ENCODE measurements around the gene COL6A3. TPM values are rescaled to one million over a fixed set of nuclear protein-coding genes. Genes with fewer than 3 reads are reported as not detected.
"Not testable (repeated sequence)": the region's sequence is repeated elsewhere in the genome, so short reads cannot be mapped to it uniquely, and the experiment has no call there.

COL6A3 gene
- total RNA-seq, 1 donor from 2014 or later, result 28.7 TPM

- H3K4me1 Mint-ChIP-seq, result no peaks in the 10 kb centered on the region
- H3K4me3 Mint-ChIP-seq, result no peak overlapping the region
- DNase-seq, result no peak
- no peak overlapping the region for H3K27ac Mint-ChIP-seq
- no peaks in the 10 kb centered on the region for H3K27me3 Mint-ChIP-seq
- no peaks in the 10 kb centered on the region for H3K36me3 Mint-ChIP-seq (ENCODE audit: low read depth)
- H3K9me3 Mint-ChIP-seq, result no peaks in the 10 kb centered on the region
- intact Hi-C loops (cut with micrococcal nuclease), result no loop called here
These were observed 34.3 kb downstream of the COL6A3 start for GRCh38 chr2:237379636-237380035.

DNA sequence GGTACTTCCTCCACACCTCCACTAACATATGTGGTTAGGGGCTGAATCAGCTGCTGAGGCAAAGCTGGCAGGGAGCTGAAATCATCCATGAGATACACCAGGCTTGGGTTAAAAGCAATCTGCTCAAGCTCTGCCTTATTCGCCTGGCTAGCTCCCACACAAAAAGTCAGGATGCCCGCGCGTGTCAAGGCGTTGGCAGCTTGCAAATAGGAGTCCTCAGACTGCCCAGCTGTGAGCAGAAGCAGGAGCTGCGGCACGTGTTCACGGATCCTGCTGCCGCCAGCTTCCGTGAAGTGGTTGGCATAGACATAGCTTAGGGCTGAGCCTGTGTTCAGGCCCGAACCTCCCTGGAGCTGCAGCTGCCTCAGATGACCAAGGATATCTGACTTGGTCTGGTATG is 35.3 kb downstream of the COL6A3 start:
- no peak overlapping the region for H3K4me3 Mint-ChIP-seq
- no peak overlapping the region for H3K27ac Mint-ChIP-seq
- no peaks in the 10 kb centered on the region for H3K27me3 Mint-ChIP-seq
- no peaks in the 10 kb centered on the region for H3K4me1 Mint-ChIP-seq
- DNase-seq, result no peak
- intact Hi-C loops (cut with micrococcal nuclease), result no loop called here
- no peaks in the 10 kb centered on the region for H3K36me3 Mint-ChIP-seq (ENCODE audit: low read depth)
- no peaks in the 10 kb centered on the region for H3K9me3 Mint-ChIP-seq

DNA sequence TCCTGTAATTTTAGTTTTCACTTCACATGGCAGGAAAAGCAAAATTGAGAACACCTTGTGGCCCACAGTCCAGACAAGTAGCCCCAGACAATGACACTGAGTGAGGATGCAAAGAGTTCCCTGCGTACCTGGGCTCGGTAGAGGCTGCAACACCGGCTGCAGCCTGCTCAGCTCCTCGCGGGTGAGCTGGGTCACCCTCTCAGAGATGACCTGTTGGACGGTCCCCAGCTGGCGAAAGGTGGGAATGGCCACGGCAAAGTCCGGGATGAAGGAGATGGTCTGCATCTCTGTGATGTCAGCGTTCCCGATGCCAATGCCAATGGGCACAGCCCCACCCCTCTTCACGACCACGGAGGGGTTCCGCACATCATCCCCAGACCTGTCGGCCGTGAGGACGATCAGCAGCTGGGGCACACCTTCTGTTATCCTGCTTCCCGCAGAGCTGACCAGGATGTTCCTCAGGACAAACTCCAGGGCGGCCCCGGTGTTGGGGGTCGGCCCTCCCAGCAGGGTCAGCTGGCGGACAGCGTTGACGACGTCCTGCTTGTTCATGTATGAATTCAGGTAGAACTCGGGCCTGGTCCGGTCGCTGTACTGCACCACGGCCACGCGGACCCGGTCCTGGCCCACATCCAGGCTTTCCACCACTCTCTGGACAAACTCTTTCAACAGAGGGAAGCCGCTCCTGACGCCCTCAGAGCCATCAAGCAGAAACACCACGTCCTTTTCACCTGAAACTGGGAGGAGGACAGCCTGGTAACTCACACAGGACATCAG is 39.5 kb downstream of the COL6A3 start:
- DNase-seq, result no peak
- H3K9me3 Mint-ChIP-seq, result no peaks in the 10 kb centered on the region
- H3K36me3 Mint-ChIP-seq (ENCODE audit: low read depth), result no peaks in the 10 kb centered on the region
- intact Hi-C loops (cut with micrococcal nuclease), result no loop called here
- no peaks in the 10 kb centered on the region for H3K27me3 Mint-ChIP-seq
- H3K4me3 Mint-ChIP-seq, result no peak overlapping the region
- no peaks in the 10 kb centered on the region for H3K4me1 Mint-ChIP-seq
- H3K27ac Mint-ChIP-seq, result no peak overlapping the region

DNA sequence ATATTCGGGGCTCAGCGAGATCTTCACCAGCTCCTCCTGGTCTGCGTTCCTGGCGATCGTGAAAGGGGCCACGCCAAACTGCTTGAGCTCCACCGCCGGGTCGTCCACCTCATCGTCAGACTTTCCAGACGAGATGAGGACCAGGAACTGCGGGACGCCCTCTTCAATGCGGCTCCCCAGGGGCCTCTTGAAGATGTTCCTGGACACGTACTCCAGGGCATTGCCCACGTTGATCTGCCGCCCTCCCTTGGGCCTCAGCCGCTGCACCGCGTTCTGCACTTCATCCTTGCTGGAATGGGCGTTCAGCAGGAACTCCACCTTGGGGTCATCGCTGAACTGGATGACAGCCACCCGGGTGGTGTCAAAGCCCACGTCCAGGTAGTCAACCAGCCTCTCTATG is 42.1 kb downstream of the COL6A3 start:
- Mint-ChIP-seq H3K27me3 (no peaks in the 10 kb centered on the region), H3K4me1 (peaks cover 2% of the 10 kb centered on the region), H3K36me3 (ENCODE audit: low read depth) (no peaks in the 10 kb centered on the region), H3K4me3 (no peak overlapping the region), H3K9me3 (no peaks in the 10 kb centered on the region), H3K27ac (no peak overlapping the region)
- no peak for DNase-seq
- intact Hi-C loops (cut with micrococcal nuclease), result no loop called here

DNA sequence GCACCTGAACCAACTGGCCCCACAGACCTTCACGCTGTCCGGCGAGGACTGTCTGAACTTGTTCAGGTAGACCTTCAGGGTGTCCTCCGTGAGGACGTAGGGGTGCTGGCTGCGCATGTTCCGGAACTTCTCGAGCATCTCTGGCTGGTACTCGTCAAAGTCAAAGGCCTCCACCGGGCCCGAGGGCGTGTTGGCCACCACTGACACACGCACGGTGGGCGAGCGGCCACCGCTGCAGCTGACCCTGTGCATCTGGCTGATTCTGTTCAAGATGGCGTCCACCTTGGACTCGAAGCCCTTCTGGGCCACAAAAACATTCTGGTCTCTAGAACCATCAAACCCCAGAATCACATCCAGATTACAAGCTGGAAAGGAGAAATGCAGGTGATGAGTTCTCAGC is 48.3 kb downstream of the COL6A3 start:
- Mint-ChIP-seq H3K27ac (no peak overlapping the region), H3K36me3 (ENCODE audit: low read depth) (peaks cover 2% of the 10 kb centered on the region), H3K27me3 (no peaks in the 10 kb centered on the region), H3K4me1 (peaks cover 2% of the 10 kb centered on the region), H3K9me3 (no peaks in the 10 kb centered on the region), H3K4me3 (no peak overlapping the region)
- DNase-seq, result no peak
- intact Hi-C loops (cut with micrococcal nuclease), result no loop called here

GRCh38 chr2:237364655-237365054 is 49.3 kb downstream of the COL6A3 start:
- Mint-ChIP-seq H3K4me1 (peaks cover 2% of the 10 kb centered on the region), H3K4me3 (no peak overlapping the region), H3K27ac (no peak overlapping the region), H3K27me3 (no peaks in the 10 kb centered on the region), H3K9me3 (no peaks in the 10 kb centered on the region), H3K36me3 (ENCODE audit: low read depth) (peaks cover 2% of the 10 kb centered on the region)
- intact Hi-C loops (cut with micrococcal nuclease), result no loop called here
- no peak for DNase-seq

DNA sequence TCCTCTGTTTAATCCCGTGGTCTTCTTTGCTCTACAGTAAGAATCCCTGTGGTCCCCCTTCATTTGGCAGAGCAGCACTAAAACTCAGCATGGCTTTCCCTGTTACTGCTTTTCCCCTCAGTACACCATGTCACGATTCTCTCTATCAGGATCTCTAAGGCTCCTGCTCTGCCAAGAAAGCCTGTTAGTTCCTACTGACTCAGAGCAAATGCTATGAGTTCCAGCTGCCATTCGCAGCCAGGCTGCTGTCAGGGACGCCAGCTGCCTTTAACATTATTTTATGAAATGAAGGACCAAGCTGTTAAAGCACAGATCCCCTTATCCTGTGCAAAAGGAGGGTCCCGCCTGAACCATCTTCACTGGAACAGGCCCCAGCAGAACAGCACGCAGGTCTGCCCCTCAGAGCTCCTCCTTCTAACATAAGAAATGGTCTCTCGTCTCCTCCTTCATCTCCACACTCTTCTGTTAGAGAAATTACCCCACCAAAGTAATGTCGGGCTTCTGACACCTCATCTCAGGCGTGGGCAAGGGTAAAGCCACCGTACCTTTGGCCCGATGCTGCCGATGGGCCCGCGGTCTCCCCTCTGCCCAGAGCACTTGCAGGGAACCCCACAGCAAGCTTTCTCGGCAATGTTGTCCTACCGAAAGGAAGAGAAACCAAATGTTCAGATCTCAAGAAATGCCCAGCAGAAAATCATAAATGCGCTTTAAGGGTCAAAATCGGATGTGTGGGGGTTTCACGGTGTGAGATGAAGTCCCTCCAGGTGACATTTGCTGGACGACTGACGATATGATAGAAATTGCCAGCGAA is 52.6 kb downstream of the COL6A3 start:
- DNase-seq, result no peak
- Mint-ChIP-seq H3K27ac (no peak overlapping the region), H3K9me3 (no peaks in the 10 kb centered on the region), H3K4me1 (no peaks in the 10 kb centered on the region), H3K4me3 (no peak overlapping the region), H3K27me3 (no peaks in the 10 kb centered on the region), H3K36me3 (ENCODE audit: low read depth) (no peaks in the 10 kb centered on the region)
- intact Hi-C loops (cut with micrococcal nuclease), result no loop called here

GRCh38 chr2:237359894-237360780 is 53.8 kb downstream of the COL6A3 start:
- Mint-ChIP-seq H3K27me3 (no peaks in the 10 kb centered on the region), H3K36me3 (ENCODE audit: low read depth) (no peaks in the 10 kb centered on the region), H3K4me1 (no peaks in the 10 kb centered on the region), H3K4me3 (no peak overlapping the region), H3K27ac (no peak overlapping the region), H3K9me3 (no peaks in the 10 kb centered on the region)
- intact Hi-C loops (cut with micrococcal nuclease), result no loop called here
- DNase-seq, result no peak

- no peak overlapping the region for H3K27ac Mint-ChIP-seq
- no peaks in the 10 kb centered on the region for H3K4me1 Mint-ChIP-seq
- H3K36me3 Mint-ChIP-seq (ENCODE audit: low read depth), result no peaks in the 10 kb centered on the region
- no peak overlapping the region for H3K4me3 Mint-ChIP-seq
- no peak for DNase-seq
- no peaks in the 10 kb centered on the region for H3K27me3 Mint-ChIP-seq
- intact Hi-C loops (cut with micrococcal nuclease), result no loop called here
- no peaks in the 10 kb centered on the region for H3K9me3 Mint-ChIP-seq
These were observed 54.5 kb downstream of the COL6A3 start for GRCh38 chr2:237359518-237359840.

DNA sequence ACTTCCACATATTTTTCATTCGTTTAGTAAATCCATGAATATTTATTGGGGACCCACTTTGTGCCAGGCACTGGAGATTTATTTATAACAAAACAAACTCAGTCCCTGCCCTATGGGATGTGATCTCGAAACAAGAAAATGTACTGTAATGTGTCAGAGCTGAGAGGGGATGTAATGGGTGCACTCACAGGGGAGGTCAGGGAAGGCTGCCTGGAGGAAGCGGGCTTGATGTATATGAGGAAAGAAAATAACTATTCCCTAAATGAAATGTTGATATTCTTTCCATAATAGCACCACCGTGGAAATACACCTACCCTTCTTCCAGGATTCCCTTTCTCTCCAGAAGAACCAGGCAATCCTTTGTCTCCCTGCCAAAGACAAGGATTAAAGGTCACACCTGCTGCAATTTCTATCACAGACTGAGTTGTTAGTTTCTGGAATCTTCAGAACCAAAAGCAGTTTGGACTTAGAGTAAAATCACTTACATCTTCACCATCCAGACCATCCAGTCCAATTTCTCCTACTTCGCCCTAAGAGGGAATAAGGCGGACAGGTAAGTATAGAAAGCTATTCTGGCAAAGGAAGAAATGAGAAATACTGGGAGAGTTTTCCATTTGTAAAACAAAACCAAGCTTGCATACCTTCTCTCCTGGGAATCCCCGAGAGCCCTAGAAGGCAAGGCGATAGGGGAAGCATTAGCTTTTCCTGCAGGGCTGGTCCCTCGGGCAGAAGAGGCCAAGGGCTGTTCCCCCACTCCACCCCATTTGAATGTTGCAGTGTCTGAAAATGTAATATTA is 55.0 kb downstream of the COL6A3 start:
- no peaks in the 10 kb centered on the region for H3K27me3 Mint-ChIP-seq

GRCh38 chr2:237355701-237356100 is 58.3 kb downstream of the COL6A3 start:
- no peaks in the 10 kb centered on the region for H3K27me3 Mint-ChIP-seq
- no peaks in the 10 kb centered on the region for H3K9me3 Mint-ChIP-seq
- DNase-seq, result no peak
- H3K27ac Mint-ChIP-seq, result no peak overlapping the region
- intact Hi-C loops (cut with micrococcal nuclease), result no loop called here
- no peak overlapping the region for H3K4me3 Mint-ChIP-seq
- H3K36me3 Mint-ChIP-seq (ENCODE audit: low read depth), result no peaks in the 10 kb centered on the region
- H3K4me1 Mint-ChIP-seq, result no peaks in the 10 kb centered on the region

More for the DNA sequence above, 55.0 kb downstream of the COL6A3 start:
- Mint-ChIP-seq H3K9me3 (no peaks in the 10 kb centered on the region), H3K27ac (no peak overlapping the region), H3K4me1 (no peaks in the 10 kb centered on the region), H3K4me3 (no peak overlapping the region), H3K36me3 (ENCODE audit: low read depth) (no peaks in the 10 kb centered on the region)
- DNase-seq, result no peak
- intact Hi-C loops (cut with micrococcal nuclease), result no loop called here

- Mint-ChIP-seq H3K27me3 (no peaks in the 10 kb centered on the region), H3K4me3 (no peak overlapping the region), H3K36me3 (ENCODE audit: low read depth) (no peaks in the 10 kb centered on the region), H3K9me3 (no peaks in the 10 kb centered on the region), H3K27ac (no peak overlapping the region), H3K4me1 (no peaks in the 10 kb centered on the region)
- DNase-seq, result no peak
- intact Hi-C loops (cut with micrococcal nuclease), result no loop called here
These were observed 59.1 kb downstream of the COL6A3 start for GRCh38 chr2:237354892-237355291.

DNA sequence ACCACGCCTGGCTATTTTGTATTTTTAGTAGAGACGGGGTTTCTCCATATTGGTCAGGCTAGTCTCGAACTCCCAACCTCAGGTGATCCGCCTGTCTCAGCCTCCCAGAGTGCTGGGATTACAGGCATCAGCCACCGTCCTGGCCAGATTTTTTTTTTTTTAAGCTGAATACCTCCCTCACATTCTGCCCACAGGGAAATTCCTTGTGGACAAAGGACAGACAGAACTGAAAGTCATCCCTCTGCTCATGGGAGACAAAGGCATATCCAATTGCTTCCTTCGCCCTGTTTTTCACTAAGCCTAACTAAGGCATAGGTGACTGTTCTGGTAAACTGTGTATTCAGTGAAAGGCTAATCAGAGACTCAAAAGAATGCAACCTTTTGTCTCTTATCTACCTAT is 59.8 kb downstream of the COL6A3 start:
- H3K4me1 Mint-ChIP-seq; H3K4me3 Mint-ChIP-seq; H3K9me3 Mint-ChIP-seq; H3K27ac Mint-ChIP-seq; H3K36me3 Mint-ChIP-seq (ENCODE audit: low read depth); H3K27me3 Mint-ChIP-seq; DNase-seq; intact Hi-C loops (cut with micrococcal nuclease): not testable (repeated sequence)
